ENCODE measurements around the gene CD69. TPM values are rescaled to one million over a fixed set of nuclear protein-coding genes. Genes with fewer than 3 reads are reported as not detected.

CD69 gene
- total and polyA plus RNA-seq, 2 donors (not counting 3 experiments of a cell fraction or from before 2014, with no cell fraction given) = 0.49 to 4.4 TPM

DNA sequence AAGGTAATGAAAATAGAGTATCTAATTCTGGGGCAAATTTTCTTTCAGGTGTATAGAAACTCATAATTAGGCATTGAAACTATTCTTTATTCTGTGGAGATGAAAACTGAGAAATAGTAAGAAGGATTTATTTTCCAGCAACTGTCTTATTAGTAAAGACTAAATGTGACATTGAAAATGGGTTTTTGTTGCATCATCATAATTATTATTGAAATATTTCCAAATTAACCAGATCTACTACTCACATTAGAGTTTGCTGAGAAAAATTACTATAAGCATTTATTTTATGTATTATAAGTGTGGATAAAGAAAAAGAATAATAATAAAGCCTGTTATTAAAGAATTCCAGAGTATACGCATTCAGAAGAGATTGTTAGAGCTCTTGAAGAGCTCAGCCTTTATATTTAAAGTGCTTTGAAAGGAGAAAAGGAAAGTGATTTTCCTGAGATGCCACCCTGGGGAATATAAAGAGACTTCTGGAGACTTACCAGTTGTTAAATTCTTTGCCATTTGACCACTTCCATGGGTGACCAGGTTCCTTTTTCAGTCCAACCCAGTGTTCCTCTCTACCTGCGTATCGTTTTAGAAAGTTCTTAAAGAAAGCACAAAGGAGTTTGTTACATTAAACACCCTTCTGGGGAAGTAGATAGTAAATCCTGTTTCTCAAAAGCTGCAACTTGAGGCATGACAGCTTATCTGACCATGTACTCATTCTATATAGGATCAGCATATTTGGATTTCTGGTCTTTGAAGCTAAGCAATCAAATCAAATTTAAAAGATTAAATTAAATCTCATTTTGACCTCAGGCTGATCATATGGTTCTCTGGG is 6.4 kb downstream of the CD69 start:
- no peaks in the 10 kb centered on the region for H3K9me1 ChIP-seq (replicated peaks; ENCODE audit: control insufficient read depth, extremely low read depth, insufficient read depth, low read length)
- dilution Hi-C loops (cut with MboI; ENCODE audit: extremely low pct_ligation_motif_present, low sequenced_read_pairs) (no loop called here), intact Hi-C loops (cut with micrococcal nuclease) (loop anchor here (5.0 to 10.0 kb wide), 2 partner anchors 258 to 810 kb away; partner anchors contain the start of gene CLEC12B)
- peaks cover 18% of the 10 kb centered on the region for H3K4me1 ChIP-seq (ENCODE audit: control insufficient read depth, extremely low read depth, insufficient read depth, low read length)
- H3K36me3 ChIP-seq (ENCODE audit: control insufficient read depth in 2 of 2, extremely low read depth in 1 of 2, insufficient read depth in 2 of 2, low read length in 2 of 2) = no peaks in the 10 kb centered on the region
- H3K27ac ChIP-seq (ENCODE audit: insufficient read depth, low read depth, low read length) = no peak overlapping the region
- no peak for DNase-seq (ENCODE audit: low read depth, low spot score)
- FAIRE-seq = no peak
- H3K9ac ChIP-seq (replicated peaks; ENCODE audit: extremely low read depth, insufficient read depth, low read length) = no peak overlapping the region
- H2AFZ ChIP-seq (ENCODE audit: low read depth, low read length) = no peak overlapping the region
- no peaks in the 10 kb centered on the region for H3K27me3 ChIP-seq (ENCODE audit: control insufficient read depth in 2 of 2, insufficient read depth in 2 of 2, low read length in 2 of 2)
- no peaks in the 10 kb centered on the region for H4K20me1 ChIP-seq (replicated peaks; ENCODE audit: control insufficient read depth, extremely low read depth, insufficient read depth, low read length)
- no TSS peak for BruUV-seq (replicated peaks)
- H3K4me2 ChIP-seq (ENCODE audit: insufficient read depth, low read length) = no peak overlapping the region
- ChIA-PET POLR2A (no interaction called here), CTCF (interaction anchor here (1.3 to 13.3 kb wide), 5 partner anchors 11 to 59 kb away, joined by 3 to 332 read pairs (median 4); no protein-coding TSS in a partner anchor)
- TF ChIP-seq MYC (IDR thresholded peaks at IDR 0.05; ENCODE audit: low read depth, low read length) (no peak), POLR2A (IDR thresholded peaks at IDR 0.05; ENCODE audit: low read depth, low read length) (no peak), EZH2 (IDR thresholded peaks at IDR 0.05; ENCODE audit: borderline replicate concordance, low read depth, low read length, severe bottlenecking) (no peak), POLR2AphosphoS5 (IDR thresholded peaks at IDR 0.05; ENCODE audit: insufficient read depth, low read depth, low read length) (no peak), CTCF (IDR thresholded peaks at IDR 0.05; ENCODE audit: extremely low read depth in 1 of 2, insufficient read depth in 1 of 2, low read depth in 1 of 2, low read length in 2 of 2) (no peak), FOS (IDR thresholded peaks at IDR 0.05; ENCODE audit: borderline replicate concordance, insufficient read depth, low read length) (no peak), GATA2 (IDR thresholded peaks at IDR 0.05; ENCODE audit: insufficient read depth, insufficient read length, low read depth, low read length) (no peak), JUN (IDR thresholded peaks at IDR 0.05; ENCODE audit: borderline replicate concordance, insufficient read depth, insufficient read length, low read depth) (no peak)
- TF ChIP-seq, protein P1, sequence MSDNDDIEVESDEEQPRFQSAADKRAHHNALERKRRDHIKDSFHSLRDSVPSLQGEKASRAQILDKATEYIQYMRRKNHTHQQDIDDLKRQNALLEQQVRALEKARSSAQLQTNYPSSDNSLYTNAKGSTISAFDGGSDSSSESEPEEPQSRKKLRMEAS (IDR thresholded peaks at IDR 0.05; ENCODE audit: insufficient read depth, insufficient read length) = no peak
- no peak overlapping the region for H3K4me3 ChIP-seq (replicated peaks in 1 of 3; ENCODE audit: insufficient read depth in 1 of 3, low read depth in 1 of 3, low read length in 3 of 3)
- no peaks in the 10 kb centered on the region for H3K79me2 ChIP-seq (ENCODE audit: control insufficient read depth, insufficient read depth, low read length)
- H3K9me3 ChIP-seq (replicated peaks; ENCODE audit: control insufficient read depth, insufficient read depth, low read length) = no peaks in the 10 kb centered on the region

Measured in endothelial cell of umbilical vein (primary cell).